ENCODE results near the gene PIP4K2A.
"Not testable (repeated sequence)": the region's sequence is repeated elsewhere in the genome, so short reads cannot be mapped to it uniquely, and the experiment has no call there.

The PIP4K2A gene

GRCh38 chr10:22544325-22545068 is 169.9 kb downstream of the PIP4K2A start:
- no peak for DNase-seq

GRCh38 chr10:22542773-22543172 is 171.6 kb downstream of the PIP4K2A start:
- no peak for DNase-seq

GRCh38 chr10:22541900-22542299 is 172.5 kb downstream of the PIP4K2A start:
- DNase-seq: no peak

- no peak for DNase-seq
Observed at GRCh38 chr10:22539579-22540298, 174.6 kb downstream of the PIP4K2A start.

- DNase-seq: no peak
Observed at GRCh38 chr10:22537810-22538209, 176.6 kb downstream of the PIP4K2A start.

- DNase-seq: no peak
Observed at GRCh38 chr10:22536620-22537019, 177.8 kb downstream of the PIP4K2A start.

GRCh38 chr10:22534849-22535604 is 179.4 kb downstream of the PIP4K2A start:
- no peak for DNase-seq

GRCh38 chr10:22531441-22531840 is 182.9 kb downstream of the PIP4K2A start:
- DNase-seq: no peak

GRCh38 chr10:22531008-22531407 is 183.4 kb downstream of the PIP4K2A start:
- DNase-seq: no peak

GRCh38 chr10:22527520-22527919 is 186.9 kb downstream of the PIP4K2A start:
- no peak for DNase-seq

- not testable (repeated sequence) for DNase-seq
Observed at GRCh38 chr10:22524333-22524732, 190.0 kb downstream of the PIP4K2A start.

- DNase-seq: not testable (repeated sequence)
Observed at GRCh38 chr10:22520645-22521044, 193.7 kb downstream of the PIP4K2A start.

- no peak for DNase-seq
Observed at GRCh38 chr10:22518167-22518724, 196.1 kb downstream of the PIP4K2A start.

- no peak for DNase-seq
Observed at GRCh38 chr10:22515009-22515408, 199.4 kb downstream of the PIP4K2A start.

GRCh38 chr10:22514414-22514758 is 200.0 kb downstream of the PIP4K2A start:
- not testable (repeated sequence) for DNase-seq

GRCh38 chr10:22513483-22514413 is 200.6 kb downstream of the PIP4K2A start:
- not testable (repeated sequence) for DNase-seq

- DNase-seq: not testable (repeated sequence)
Observed at GRCh38 chr10:22512015-22512414, 202.4 kb downstream of the PIP4K2A start.

- DNase-seq: not testable (repeated sequence)
Observed at GRCh38 chr10:22508214-22508613, 206.2 kb downstream of the PIP4K2A start.

GRCh38 chr10:22505911-22506685 is 208.3 kb downstream of the PIP4K2A start:
- DNase-seq: no peak

- DNase-seq: no peak
Observed at GRCh38 chr10:22504766-22505165, 209.6 kb downstream of the PIP4K2A start.
